ENCODE data around the gene BCAS3. TPM values are rescaled to one million over a fixed set of nuclear protein-coding genes. Genes with fewer than 3 reads are reported as not detected.
"Not testable (repeated sequence)": the region's sequence is repeated elsewhere in the genome, so short reads cannot be mapped to it uniquely, and the experiment has no call there.

Gene BCAS3
- total and polyA plus RNA-seq, 4 donors, result 11.6 to 47.6 (median 27.4) TPM

GRCh38 chr17:61436273-61436672, 758.6 kb downstream of the BCAS3 start:
- no peaks in the 10 kb centered on the region for H3K4me1 ChIP-seq (ENCODE audit: control insufficient read depth in 1 of 2, insufficient read depth in 2 of 2, low read length in 2 of 2)
- H3K4me3 ChIP-seq (ENCODE audit: low read length in 2 of 2), result no peak overlapping the region
- H3K9me3 ChIP-seq (ENCODE audit: control insufficient read depth, low read length), result peaks cover 4% of the 10 kb centered on the region
- no peak overlapping the region for H3K27ac ChIP-seq (ENCODE audit: low read depth in 1 of 2, low read length in 2 of 2)
- intact Hi-C loops (cut with DNase I), result no loop called here
- ATAC-seq (ENCODE audit: low FRiP score) (no peak), DNase-seq (no peak)
- H3K27me3 ChIP-seq (ENCODE audit: control insufficient read depth in 1 of 2, insufficient read depth in 2 of 2, low read length in 1 of 2), result no peaks in the 10 kb centered on the region
- no peaks in the 10 kb centered on the region for H3K36me3 ChIP-seq (ENCODE audit: control insufficient read depth in 1 of 2, insufficient read depth in 2 of 2, low read length in 1 of 2)

GRCh38 chr17:61436995-61437704, 759.5 kb downstream of the BCAS3 start:
- peaks cover 4% of the 10 kb centered on the region for H3K9me3 ChIP-seq (ENCODE audit: control insufficient read depth, low read length)
- H3K4me1 ChIP-seq (ENCODE audit: control insufficient read depth in 1 of 2, insufficient read depth in 2 of 2, low read length in 2 of 2), result no peaks in the 10 kb centered on the region
- H3K36me3 ChIP-seq (ENCODE audit: control insufficient read depth in 1 of 2, insufficient read depth in 2 of 2, low read length in 1 of 2), result no peaks in the 10 kb centered on the region
- ATAC-seq (ENCODE audit: low FRiP score) (no peak), DNase-seq (no peak)
- no peak overlapping the region for H3K27ac ChIP-seq (ENCODE audit: low read depth in 1 of 2, low read length in 2 of 2)
- H3K4me3 ChIP-seq (ENCODE audit: low read length in 2 of 2), result no peak overlapping the region
- no peaks in the 10 kb centered on the region for H3K27me3 ChIP-seq (ENCODE audit: control insufficient read depth in 1 of 2, insufficient read depth in 2 of 2, low read length in 1 of 2)
- intact Hi-C loops (cut with DNase I), result no loop called here

- Histone ChIP-seq H3K27ac (ENCODE audit: low read depth in 1 of 2, low read length in 2 of 2) (no peak overlapping the region), H3K27me3 (ENCODE audit: control insufficient read depth in 1 of 2, insufficient read depth in 2 of 2, low read length in 1 of 2) (no peaks in the 10 kb centered on the region), H3K4me3 (ENCODE audit: low read length in 2 of 2) (no peak overlapping the region), H3K9me3 (ENCODE audit: control insufficient read depth, low read length) (peaks cover 4% of the 10 kb centered on the region), H3K36me3 (ENCODE audit: control insufficient read depth in 1 of 2, insufficient read depth in 2 of 2, low read length in 1 of 2) (no peaks in the 10 kb centered on the region), H3K4me1 (ENCODE audit: control insufficient read depth in 1 of 2, insufficient read depth in 2 of 2, low read length in 2 of 2) (no peaks in the 10 kb centered on the region)
- ATAC-seq (ENCODE audit: low FRiP score) (no peak), DNase-seq (no peak)
- intact Hi-C loops (cut with DNase I), result no loop called here
These were observed 763.0 kb downstream of the BCAS3 start for GRCh38 chr17:61440697-61441096.

GRCh38 chr17:61441507-61441906, 763.9 kb downstream of the BCAS3 start:
- intact Hi-C loops (cut with DNase I); DNase-seq; H3K27ac ChIP-seq (ENCODE audit: low read depth in 1 of 2, low read length in 2 of 2); H3K4me1 ChIP-seq (ENCODE audit: control insufficient read depth in 1 of 2, insufficient read depth in 2 of 2, low read length in 2 of 2); H3K4me3 ChIP-seq (ENCODE audit: low read length in 2 of 2); H3K27me3 ChIP-seq (ENCODE audit: control insufficient read depth in 1 of 2, insufficient read depth in 2 of 2, low read length in 1 of 2); H3K9me3 ChIP-seq (ENCODE audit: control insufficient read depth, low read length); ATAC-seq (ENCODE audit: low FRiP score); H3K36me3 ChIP-seq (ENCODE audit: control insufficient read depth in 1 of 2, insufficient read depth in 2 of 2, low read length in 1 of 2): not testable (repeated sequence)
- 95 to 97% methylated on average over 6 of the region's 6 CpGs for WGBS, 2 donors

- 80 to 85% methylated on average over 4 of the region's 4 CpGs for WGBS, 2 donors
- intact Hi-C loops (cut with DNase I), result no loop called here
- H3K4me1 ChIP-seq (ENCODE audit: control insufficient read depth in 1 of 2, insufficient read depth in 2 of 2, low read length in 2 of 2), result no peaks in the 10 kb centered on the region
- DNase-seq, result no peak
- H3K27me3 ChIP-seq (ENCODE audit: control insufficient read depth in 1 of 2, insufficient read depth in 2 of 2, low read length in 1 of 2), result no peaks in the 10 kb centered on the region
- H3K27ac ChIP-seq (ENCODE audit: low read depth in 1 of 2, low read length in 2 of 2), result no peak overlapping the region
- H3K9me3 ChIP-seq (ENCODE audit: control insufficient read depth, low read length), result peaks cover 4% of the 10 kb centered on the region
- no peaks in the 10 kb centered on the region for H3K36me3 ChIP-seq (ENCODE audit: control insufficient read depth in 1 of 2, insufficient read depth in 2 of 2, low read length in 1 of 2)
- H3K4me3 ChIP-seq (ENCODE audit: low read length in 2 of 2), result no peak overlapping the region
- ATAC-seq (ENCODE audit: low FRiP score), result no peak
These were observed 764.6 kb downstream of the BCAS3 start for GRCh38 chr17:61442136-61442775.

Other genes starting within 250 kb of the BCAS3 start
- 10 to 100 TPM; 40.4 to 49.3 TPM for gene APPBP2, start 151.6 kb upstream of the BCAS3 start, total RNA-seq
- 1 to 10 TPM; 4.5 to 8.9 TPM for gene APPBP2, start 151.6 kb upstream of the BCAS3 start, polyA plus RNA-seq
- gene PPM1D, start 77.7 kb upstream of the BCAS3 start, total RNA-seq, result 10 to 100 TPM; 15.8 to 16.0 TPM
- gene PPM1D, start 77.7 kb upstream of the BCAS3 start, polyA plus RNA-seq, result 1 to 10 TPM; 2.0 to 4.4 TPM